NCI-H774 (cell line): ENCODE measurements around the gene MCF2L.

Experiments
- DNase-seq: peaks from one replicate; lab custom pipeline; 2025; lab: John Stamatoyannopoulos, UW

The MCF2L gene

DNA sequence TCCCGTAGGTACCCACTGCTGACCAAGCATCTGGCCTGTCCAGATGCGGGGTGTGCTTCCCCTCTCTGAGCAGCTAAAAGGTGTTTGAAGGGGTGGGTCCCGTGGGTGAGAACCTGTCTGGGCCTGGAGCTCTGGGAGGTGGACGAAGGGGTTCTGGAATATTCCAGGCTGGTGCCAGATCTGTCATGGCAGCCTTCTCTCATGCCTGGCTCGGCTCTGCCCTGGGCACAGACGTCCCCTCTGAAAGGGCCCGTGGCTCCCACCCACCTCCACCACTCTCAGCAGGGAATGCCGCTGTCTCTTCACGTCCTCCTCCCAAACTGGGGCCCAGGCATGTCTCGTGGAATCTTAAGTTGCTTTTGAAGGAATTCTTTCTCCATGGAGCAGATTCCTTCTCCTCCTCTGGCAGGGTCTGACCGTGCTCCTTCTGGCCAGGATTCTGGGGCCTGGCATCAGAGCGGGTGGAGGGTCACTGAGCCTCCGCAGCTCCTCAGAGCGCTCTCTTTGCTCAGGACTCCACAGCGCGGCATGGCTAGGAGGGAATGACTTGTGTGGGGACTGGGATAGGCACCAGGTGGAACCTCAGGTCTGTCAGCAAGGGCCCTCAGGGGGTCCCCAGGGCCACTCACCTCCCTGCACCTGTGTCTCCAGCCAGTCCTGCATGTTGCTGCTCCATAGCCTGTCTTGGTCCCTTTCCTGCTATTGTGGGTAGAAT is 5.9 kb upstream of the MCF2L start:
- DNase-seq = no peak

DNA sequence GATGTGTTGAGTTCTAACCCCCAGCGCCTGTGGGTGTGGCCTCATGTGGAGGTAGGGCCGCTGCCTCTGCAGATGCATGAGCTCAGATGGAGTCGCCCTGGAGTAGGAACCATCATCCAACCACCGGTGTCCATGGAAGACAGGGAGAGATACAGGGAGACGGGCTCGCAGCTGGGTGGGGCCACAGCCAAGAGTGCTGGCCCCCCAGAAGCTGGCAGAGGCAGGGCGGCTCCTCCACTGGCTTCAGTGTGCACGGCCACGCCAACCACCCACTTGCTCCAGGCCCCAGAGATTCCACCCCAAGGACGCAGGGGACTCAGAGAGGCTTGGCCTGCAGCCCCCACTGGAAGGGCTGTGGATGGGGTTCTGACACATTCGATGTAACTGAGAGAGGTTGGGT is 5.4 kb upstream of the MCF2L start:
- no peak for DNase-seq

DNA sequence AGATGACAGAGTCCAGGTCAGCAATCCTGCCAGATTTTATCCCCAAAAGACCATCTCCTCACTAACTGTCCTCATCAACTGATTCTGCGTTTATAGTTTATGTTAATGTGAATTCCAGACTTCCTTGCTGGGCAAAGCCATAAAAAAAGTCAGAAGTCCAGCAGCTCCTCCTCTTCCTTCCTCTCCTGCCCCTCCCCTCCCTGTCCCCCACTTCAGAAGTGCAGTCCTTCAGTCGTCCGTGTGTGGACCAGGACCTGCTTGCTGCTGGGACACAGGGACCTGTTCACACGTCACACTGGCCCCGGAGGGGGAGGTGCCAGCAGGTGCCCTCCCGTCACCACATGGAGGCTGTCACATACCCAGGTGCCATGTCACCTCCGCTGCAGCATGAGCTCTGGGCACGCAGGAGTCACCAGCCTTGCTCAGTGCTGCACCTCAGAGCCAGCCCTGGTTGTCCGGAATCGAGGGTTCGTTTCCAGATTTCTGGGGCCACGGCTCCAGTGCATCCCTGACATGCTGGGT is 4.0 kb upstream of the MCF2L start:
- DNase-seq = peak; percentile 67

DNA sequence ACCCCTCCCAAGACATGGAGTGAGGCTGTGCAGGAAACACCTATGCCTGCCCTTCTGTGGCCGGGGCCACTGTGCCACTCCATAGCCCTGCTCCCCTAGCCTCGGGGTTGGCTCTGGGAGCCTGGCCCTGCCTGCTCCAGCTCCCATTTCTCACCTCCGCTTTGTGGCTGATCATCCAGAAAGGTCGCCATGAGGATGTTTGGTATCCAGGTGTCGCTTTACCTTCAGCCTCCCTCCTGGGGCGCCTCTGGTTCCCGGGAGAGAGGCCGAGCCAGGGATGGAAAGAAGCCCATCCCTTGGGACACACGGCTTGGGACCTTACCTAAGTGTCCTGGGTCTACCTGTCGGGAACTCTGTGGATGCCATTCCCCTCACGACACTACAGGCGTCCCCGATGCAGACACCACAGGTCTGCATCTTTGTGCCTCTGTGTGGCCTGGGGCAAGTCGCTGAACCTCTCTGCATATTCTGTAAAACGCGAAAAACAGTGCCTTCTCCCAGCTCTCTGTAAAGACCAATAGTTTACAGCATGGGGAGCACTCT is 3.4 kb upstream of the MCF2L start:
- no peak for DNase-seq

DNA sequence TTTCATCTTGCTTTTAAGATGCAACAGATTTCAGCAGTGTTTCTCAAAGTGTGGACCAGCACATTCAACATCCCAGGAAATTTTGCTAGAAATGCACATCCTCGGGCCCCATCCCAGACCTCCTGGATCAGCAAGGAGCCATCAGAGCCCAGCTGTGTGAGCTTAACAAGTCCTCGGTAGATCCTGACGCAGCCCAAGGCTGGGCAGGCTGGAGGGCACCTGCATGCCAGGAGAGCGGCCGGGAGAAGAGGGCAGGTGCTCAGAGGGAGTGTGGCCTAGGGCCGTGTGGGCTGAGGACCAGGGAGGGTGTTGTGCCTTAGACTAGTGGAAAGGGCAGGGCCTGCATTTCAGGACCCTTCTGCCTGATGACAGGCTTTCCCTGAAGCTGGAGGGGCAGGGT is 2.2 kb upstream of the MCF2L start:
- no peak for DNase-seq

DNA sequence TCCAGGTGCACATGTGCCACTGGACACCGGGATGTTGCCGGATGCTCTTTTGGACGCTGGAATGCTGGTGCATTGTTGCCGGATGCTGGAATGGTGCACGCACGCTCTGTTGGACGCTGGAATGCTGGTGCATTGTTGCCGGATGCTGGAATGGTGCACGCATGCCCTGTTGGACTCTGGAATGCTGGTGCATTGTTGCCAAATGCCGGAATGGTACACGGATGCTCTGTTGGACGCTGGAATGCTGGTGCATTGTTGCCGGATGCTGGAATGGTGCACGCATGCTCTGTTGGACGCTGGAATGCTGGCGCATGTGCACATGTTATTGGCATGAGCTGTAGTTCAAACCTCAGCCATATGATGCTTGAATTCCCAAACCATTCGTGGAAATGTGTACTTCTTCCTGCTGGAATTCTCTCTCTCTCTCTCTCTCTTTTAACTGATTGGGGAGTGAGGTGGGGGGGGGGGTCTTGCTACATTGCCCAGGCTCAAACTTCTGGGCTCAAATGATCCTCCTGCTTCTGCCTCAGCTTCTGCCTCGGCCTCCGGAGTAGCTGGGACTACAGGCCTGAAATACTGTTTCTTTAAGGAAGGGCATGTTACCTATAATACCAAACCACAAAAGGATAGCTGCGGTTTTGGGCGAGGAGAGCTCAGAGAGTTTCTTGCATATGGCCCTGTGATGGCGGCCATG is 1.2 kb upstream of the MCF2L start:
- no peak for DNase-seq

DNA sequence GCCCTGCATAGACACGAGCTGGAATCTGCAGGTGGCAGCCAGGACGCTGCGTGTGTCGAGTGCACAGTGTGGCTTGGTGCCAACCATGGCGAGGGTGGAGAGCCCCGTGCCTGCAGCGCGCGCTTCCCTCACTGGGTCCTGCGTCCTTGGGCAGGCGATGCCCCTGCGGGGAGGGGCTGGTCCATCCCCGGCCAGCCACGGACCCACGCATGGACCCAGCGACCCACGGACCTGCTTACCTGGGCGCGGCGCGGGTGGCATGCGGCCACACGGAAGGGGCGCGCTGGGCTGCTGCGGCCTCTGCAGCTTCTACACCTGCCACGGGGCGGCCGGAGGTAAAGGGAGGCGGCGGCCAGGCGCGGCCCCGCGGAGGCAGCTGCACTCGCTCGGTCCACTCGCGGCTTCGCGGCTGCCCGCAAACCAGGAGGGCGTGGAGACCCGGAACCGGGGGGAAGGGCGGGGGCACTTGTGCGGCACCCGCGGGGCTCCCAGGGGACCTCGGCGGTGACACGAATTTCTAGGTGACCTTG is 569 bp upstream of the MCF2L start:
- peak; percentile 97 for DNase-seq

DNA sequence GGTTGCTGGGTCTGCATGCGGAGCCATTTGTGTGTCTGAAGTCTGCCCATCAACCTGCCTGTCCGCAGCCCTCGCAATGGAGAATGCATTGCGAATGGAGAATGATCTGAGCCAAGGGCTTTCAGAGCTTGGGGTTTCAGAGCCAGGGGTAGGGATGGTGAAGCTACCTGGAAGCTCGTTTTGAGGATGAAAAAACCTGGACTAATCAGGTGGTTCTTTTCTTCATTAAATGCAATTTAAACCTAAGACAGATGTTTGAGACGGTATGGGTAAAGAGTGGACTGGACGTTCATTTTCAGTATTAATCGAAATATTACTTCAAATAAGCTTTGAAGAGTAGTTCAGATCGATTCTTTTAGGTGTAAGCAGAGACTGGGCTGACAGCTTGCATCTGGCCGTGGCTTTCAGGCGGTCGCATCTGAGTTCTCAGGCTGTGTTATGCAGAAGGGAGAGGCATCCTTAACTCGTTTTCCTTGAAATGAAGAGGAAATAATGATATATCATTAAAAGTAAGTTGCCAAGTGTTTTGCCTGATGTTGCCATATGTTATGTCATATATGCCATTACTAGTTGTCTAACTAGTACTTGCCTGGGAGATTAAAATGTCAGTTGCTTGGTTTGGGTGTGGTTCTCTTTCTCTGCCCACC is 801 bp downstream of the MCF2L start:
- peak; percentile 62 for DNase-seq

DNA sequence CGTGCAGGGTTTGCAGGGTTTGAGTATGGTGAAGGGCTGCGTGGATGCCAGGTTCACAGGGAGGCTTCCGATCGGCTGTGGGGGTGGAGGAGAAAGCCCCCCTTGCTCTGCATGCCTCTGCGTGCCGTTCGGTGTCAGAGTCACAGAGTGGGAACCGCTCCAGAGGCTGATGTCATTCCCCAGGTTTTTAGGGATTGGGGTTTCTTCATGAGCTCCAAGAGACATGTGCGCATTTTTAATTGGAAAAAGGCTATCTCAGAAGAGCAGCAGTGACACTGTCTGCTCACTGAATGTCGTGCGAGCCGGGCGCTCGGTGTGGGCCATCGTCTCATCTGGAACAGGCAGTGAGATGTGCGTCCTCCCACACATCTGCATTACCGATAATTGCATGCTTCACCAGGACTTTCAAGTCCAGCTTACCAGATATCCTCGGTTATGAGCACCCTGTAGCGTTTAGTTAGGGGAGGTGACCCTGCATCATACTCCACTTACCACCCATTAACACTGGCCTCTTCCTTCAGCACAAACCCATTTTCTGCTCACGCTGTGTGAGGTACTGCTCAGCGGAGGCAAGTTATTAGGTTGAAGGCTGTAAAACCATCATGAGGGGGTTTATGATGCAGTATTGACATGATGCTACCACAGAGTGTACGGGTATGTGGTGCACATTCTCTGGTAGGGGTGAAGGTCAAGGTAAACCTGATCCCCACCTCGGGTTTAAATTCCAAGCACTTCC is 1.7 kb downstream of the MCF2L start:
- no peak for DNase-seq

DNA sequence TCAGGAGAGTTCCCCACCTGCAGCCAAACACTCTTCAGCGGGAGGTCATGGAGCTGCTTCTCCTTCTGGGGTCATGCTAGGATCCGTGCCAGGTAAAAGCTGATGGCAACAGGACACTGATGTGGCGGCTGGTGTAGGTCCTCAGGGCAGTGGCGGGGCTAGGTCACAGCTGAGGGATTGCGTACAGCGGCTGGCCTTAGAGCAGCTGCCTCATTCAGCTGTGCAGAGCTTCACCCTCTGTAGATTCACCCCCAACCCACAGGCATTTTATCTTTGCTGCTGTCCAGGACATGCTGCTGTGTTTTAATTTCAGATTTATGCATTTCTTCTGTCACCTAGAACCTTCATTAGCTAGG is 2.3 kb downstream of the MCF2L start:
- DNase-seq = no peak

DNA sequence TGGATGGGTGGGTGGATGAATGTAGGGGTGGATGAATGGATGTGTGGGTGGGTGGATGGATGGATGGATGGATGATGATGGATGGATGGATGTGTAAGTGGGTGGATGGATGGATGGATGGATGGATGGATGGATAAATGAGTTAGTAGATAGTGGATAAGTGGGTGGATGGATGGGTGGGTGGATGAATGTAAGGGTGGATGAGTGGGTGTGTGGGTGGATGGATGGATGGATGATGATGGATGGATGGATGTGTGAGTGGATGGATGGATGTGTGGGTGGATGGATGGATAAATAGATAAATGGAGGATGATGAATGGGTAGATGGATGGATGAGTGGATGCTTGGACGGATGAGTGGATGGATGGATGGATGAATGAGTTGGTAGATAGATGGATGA is 3.2 kb downstream of the MCF2L start:
- DNase-seq = no peak

DNA sequence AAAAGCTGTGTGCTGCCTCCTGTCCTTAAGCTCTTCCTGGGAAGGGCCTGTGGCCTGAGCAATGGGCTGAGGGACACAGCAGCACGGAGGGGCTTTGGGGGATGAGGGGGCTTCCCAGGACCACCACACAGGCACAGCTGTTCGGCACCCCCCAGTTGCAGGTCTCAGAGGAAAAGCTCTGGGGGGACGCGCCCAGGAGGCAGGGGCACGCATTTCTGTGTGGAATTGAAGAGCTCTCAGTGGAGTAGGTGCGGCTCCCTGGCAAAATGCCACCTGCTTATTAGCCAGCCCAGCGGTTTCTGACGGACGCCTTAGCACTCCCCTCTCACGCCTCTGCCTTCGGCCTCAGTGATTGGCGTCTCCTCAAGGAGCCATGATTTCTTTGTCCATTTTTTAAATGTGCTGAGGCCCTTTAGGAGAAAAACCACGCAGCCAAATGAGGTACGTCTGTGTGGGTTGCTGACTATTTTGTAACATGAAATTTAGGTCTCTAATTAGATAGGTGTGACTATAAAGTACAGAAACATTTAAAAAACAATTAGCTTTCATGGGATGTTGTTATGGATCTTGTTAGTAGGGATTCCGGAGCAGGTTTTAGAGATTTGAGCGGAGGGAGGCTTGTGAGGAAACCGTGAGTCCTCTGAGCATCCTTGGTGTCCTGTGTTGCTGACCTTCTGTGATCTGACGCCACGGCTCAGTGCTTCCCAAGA is 4.0 kb downstream of the MCF2L start:
- DNase-seq = no peak

DNA sequence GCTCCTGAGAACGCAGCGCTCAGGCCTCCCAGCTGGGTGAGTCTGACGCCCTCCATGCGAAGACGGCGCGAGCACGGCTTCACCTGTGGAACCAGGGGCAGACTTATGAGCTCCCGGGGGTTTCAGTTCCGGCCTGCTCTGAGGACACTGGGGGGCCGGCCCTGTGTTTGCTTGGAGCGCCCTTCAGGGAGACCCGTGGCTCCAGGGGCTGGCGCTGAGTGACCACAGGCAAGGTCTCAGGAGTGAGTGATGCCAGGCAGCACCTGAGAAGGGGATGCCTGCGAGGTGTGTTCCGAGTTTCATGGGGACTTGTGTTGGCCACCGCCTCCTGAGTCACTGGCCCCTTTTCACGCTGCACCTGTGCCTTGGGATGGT is 4.5 kb downstream of the MCF2L start:
- DNase-seq = no peak

DNA sequence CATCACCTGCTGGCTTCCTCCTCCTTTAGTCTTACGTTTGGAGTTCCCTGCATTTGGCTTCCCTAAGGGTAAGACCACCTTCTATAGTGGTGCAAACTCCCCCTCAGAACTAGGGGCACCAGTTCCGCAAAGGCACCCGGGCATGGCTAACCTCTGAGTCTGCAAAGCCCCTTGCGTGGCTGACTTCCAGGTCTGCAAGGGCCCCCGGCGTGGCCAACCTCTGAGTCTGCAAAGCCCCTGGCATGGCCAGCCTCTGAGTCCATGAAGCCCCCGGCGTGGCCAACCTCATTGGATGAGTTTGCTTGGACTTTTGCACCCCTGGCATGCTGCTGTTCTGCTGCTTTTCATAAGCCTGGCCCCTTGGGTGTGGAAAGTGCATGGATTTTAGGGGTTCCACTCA is 5.1 kb downstream of the MCF2L start:
- no peak for DNase-seq

DNA sequence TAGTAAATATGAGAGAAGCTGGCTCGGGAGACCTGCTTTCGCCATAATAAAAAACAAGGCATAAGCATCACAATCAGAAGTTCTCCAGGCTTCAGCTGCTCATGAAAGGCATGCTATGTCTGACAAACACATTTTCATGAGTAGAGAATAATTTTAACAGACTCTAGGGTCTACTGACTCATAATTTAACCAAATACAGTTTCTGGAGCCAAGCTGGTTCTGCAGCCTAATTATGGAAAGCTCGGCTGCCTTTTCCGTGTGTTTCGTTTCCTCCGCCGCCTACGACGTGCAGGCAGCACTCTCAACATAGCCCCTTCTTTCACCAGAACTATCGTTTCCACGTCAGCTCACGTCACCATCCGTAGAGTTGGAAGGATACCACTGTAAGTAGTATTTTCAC is 5.7 kb downstream of the MCF2L start:
- DNase-seq = no peak

DNA sequence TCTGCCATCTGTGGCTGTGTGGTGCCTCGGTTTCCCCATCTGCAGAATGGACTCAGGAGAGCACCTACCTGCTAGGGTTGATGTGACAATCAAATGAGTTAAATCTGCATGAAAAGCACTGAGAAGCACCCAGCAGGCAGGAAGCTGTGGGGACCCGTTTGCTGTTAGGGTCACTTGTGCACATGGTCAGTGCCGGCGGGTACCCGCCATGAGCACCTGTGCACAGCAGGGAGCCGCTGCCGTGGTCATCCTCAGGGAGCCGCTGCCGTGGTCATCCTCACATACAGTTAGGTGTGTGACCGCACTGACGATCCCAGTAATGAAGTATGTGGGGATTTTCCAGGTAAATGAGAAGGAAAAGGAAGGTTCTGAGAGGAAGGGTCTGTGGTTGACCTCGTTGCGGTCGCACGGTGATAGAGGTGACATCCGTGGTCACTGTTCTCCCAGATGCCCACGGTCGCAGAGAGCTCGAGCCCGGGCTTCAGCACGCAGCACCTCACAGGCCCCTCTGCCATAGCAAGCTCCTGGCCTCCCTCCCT is 6.5 kb downstream of the MCF2L start:
- no peak for DNase-seq

DNA sequence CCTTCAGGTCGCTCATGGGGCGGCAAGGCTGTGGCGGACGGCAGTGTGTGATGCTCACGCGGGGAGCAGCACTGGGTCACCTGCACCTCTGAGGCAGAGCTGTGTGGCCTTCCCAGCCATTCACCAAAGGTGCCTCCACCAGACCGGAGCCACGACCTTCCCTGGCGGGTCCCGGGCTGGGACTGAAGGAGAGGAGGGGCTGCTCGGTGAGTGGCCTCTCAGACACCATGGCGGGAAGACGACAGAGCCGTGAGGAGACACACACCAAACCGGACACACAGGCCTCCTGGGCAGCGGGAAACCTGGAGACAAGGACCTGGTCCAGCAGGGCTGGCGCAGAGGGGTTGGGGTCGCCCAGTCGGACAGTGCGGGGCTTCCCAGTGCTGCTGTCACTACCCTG is 7.5 kb downstream of the MCF2L start:
- DNase-seq = no peak

DNA sequence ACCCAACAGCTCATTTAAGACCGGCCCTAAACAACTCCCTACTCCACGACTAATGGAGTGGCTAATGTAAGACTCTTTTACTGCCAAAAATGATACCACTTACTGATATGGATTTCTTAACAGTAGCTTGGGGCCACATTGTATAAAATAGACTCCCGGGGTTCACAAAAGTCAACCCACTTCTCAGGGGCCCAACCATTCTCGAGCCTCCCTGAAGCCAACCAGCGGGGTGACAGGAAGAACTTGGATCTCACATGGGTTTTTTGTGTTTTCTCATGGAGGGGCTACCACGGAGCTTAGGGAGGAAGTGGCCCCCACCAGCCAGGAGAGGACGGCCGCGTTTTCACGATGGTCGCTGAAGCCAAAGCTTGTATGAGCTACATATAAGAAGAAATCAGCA is 8.1 kb downstream of the MCF2L start:
- no peak for DNase-seq

DNA sequence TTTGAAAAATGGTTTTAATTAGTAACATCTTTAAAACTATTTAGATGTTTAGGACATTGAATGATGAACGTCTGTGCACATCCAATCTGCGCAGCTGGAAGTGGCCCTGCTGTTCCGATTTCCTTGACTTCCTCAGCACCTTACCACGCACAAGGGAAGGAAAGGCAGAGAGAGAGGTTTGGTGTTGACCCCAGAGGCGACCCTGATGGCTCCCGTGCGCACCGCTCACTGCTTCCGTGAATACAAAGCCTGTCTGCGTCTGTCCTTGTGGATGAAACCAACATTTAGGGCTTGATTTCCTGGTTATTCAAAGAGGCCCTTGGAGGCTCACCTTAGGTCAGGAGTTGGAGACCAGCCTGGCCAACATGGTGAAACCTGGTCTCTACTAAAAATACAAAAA is 8.5 kb downstream of the MCF2L start:
- no peak for DNase-seq

DNA sequence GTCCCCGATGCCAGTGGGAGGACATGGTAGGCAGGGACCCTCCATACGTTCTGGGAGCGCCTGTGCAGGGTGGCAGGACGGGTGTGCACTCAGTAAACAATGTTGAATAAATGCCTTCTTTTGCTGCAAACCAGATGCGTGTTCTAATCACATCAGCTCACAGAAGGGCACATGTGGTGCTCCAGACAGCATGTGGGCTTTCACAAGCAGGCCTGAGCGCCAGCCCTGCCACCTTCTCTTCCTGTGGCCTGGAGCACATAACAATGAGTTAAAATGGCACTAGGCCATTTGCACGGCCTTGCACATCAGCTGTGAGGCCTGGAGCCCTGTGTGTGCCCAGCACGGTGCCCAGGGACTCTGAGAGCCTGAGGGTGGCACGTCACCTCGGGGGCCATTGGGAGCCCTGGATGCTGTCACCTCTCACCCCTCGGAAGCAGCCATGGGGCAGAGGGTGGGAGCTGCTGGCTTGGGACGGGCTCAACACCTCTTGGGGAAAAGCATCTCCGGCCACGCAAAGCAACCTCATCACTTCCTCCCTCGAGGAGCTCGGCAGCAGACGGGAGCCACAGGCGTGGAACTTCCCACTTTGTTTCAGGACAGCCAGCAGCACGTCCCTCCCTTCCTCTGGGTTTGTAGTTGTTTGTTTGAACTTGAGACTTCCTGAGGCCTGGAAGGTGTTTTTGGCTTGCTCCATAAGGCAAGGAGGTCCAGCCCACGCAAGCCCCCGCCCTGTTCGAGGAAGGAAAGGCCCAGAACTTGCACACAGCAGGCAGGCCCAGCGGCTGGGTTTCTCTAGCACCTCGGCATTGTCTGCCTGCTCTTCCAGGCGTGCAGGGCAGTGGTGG is 9.8 kb downstream of the MCF2L start:
- DNase-seq = no peak
